ENCODE measurements around the gene JAM3.

Gene JAM3

DNA sequence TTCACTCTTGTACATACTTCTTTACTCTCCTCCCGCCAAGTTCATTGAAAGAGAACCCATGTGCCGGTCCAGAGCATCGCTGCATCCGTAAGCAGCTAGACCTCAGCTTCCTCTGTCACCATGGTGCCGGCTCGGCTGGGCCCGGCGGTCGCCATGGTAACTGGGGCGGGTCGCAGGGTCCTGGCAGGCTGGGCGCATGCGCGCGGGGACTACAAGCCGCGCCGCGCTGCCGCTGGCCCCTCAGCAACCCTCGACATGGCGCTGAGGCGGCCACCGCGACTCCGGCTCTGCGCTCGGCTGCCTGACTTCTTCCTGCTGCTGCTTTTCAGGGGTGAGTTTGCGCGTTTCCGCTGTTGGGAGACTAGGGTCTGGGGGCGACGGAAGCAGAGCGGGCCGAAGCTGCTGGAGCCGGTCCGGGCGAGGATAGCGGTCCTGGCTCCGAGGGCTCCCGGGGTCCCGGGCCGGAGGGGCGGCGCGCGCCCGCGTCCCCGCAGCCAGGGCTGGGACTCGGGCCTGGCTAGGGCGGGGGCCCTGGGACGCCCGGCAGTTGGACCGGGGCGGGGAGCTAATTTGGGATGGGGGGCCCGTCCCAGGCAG, at the start of gene JAM3:
TSS of gene JAM3 (plus strand) at position 244 of the 597 bp plus-strand sequence. CDS start at position 256, 12 bp downstream.
- peak; percentile 79 for DNase-seq (ENCODE audit: low read depth, low spot score)

DNA sequence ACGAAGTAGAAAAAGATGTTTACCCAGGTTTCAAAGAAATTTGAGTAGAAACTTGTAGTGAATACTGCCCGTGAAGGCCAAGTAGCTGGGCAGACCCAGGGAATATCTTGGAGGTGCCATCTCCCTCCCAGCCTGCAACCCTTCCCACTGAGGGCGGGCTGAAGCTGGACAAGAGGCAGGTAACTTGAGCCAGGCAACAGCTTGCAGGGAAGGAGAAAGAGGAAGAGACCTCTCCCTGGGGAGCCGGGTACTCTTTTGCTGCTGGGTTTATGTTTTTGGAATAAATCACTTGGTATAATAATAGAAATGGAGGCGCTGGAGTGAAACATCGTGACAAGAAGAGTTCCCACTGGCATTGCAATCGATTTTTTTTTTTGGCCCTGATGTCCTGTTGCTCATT, 49.4 kb upstream of the JAM3 start:
- no peak for DNase-seq (ENCODE audit: low read depth, low spot score)

DNA sequence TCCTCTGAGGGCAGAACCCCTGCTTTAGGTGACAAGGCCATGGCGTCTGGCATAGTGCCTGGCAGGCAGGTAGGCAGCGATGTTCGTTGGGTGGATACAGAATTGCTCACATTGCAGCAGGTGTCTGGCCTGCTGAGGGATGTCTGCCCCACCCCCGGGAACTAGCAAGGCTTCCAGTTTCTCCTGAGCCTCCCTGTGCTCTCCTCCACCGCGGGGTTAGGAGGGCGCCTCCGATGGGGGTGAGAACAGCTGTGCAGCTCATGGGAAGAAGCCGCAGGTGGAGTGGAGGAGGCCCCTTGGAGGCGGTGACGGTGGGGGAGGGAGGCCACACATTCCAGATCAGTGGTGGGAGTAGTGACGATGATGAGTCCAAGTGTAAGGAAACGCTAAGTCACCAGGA, 48.3 kb upstream of the JAM3 start:
- no peak for DNase-seq (ENCODE audit: low read depth, low spot score)

DNA sequence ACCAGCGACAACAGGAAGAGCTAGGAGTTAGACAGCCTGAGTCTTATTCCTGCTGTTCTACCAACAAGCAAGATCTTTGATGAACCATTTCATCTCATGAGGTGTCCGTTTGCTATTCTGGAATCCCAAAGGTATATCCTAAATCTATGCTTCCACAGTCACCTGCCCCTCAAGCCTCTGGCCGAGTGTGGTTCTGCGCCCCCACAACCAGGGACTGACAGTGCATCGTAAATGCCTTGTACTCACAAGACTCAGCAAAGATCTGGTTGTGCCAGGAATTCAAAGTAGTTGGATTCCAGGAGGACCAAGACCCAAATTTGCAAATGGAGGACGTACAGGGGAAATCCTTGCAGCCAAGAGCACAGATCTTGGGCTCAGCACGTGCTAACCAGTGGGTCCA, 47.5 kb upstream of the JAM3 start:
- DNase-seq (ENCODE audit: low read depth, low spot score): no peak

DNA sequence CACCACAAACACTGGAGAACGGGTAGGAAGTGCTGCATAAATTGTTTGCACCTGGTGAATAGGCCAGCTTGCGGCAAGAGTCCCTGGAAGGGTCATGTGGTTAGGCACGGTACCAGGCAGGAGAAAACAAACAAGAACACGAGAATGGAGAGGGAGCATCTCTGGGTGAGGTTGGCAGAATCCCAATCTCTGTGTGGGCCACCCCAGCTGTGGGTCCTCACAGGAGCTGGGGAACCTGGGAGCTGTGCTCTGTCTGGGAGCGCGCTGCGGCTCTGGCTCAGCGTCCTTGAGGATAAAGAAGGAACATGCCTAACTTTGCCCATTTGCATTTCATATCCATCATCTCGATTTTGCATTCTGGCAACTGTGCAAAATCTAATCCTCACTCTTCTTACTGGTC, 46.1 kb upstream of the JAM3 start:
- no peak for DNase-seq (ENCODE audit: low read depth, low spot score)

DNA sequence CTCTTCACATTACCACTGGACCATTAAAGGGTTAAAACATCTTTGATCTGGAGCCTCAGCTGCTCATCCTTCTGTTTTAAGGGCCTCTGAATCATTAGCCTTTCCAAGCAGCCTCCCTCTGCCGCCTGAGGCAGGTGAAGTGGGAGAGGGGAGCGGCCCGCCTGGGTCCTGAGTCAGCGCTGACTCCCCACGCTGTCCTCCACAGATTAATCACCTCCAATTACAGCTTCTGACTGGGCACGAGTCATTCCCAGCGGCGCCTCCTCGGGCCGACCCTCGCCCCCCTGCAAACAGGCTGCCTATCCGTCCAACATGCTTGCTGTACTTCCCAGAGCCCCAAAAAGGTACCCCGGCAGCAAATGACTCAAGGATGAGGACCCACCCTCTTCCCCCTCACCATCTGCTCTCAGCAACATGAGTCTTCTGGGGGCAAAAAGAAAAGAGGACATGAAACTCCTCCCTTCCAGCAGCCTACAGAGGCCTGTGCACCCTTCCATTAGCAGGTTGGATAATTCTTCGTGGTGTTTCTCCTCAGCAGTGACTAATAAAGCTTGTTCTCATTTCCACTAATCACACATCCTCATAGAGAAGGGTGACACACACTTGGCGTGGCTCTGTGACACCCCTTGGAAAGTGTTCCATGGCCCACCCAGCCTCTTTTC, 44.3 kb upstream of the JAM3 start:
- no peak for DNase-seq (ENCODE audit: low read depth, low spot score)

DNA sequence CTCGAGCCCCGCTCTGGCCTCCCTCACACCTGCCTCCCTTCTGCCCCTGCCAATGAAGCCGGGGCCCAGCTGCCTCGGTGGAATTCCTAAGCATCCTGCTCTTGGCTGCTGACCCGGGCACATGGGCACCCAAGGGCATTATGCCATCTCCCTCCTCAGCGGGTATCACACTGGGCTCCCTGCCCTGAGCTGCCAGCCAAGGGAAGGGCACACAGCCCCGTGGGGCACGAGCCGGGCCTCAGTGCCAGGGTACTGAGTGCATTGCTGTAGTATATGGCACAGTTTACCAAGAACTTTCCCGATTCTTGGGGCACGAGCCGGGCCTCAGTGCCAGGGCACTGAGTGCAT, 43.8 kb upstream of the JAM3 start:
- DNase-seq (ENCODE audit: low read depth, low spot score): no peak

DNA sequence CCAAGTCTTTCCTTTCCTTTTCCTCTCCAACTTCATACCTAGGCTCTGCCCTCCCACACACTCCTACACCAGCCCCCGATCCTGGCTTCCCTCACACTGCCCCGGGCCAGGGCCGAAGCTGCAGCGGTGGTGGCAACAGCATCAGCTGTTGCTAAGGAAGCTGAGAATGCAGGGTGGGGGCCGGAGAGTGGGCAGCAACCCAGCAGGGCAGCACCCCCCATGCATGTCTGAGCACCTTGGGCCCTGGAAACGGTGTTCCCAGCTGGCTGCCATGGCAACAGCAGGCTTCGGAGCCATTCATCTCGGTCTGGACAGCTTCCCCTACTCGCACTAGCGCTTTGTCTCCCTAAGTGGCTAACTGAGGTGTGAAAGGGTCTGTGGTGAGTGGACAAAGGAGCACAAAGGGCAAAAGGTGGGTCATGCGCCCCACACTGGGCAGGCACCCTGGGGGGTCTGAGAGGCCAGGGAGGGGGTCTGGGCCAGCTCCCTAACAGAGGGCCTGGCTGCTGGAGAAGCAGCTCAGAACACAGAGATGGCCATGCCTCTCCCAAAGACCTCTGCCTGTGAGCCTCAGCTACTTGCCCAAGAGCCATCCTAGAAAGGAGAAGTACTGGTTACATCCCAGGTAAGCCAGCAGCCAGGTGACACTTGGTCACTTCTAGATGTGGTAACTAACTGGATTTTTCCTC, 42.1 kb upstream of the JAM3 start:
- no peak for DNase-seq (ENCODE audit: low read depth, low spot score)

DNA sequence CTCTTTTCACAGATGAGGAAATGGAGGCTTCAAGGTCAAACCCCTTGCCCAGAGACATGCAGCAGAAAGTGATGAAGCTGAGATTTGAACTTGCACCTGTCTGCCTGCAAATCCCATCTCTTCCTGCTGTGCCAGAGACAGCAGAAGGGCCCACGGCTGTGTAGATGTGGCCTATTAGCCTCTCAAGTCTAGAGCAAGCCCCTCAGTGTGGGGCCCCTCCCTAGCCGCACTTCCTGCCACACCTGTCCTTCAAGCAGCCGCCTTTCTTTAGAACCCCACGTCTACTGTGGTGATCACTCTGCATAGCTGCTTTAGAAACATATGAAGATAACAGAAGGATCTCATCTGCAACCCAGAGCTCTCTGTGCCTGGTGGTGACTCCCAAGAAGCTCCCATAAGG, 41.2 kb upstream of the JAM3 start:
- DNase-seq (ENCODE audit: low read depth, low spot score): no peak

DNA sequence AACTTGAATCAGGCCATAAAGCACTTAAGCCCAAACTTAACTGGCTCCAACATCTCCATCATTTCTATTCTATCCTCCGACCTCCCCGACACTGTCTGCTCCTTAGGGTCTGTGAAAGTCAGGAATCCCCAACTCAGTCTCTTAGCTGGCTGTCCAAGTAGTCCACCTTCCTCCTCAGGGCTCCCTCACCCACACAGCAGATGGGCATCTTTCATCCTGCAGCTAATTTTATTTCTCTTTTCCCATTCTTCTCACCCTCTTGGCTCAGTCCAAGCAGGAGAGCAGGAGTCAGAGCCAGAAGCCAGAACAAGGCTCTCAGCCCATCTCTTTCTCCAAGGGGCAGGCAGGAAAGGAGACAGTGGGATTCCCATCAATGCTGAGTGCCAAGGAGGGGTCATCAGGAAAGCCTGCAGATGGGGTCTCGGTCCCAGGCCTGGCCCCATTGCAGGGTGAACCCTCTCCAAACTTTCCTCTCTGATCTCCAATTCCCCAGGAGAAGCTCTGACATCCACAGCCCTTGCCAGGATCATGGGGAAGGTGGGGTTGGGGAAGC, 40.4 kb upstream of the JAM3 start:
- DNase-seq (ENCODE audit: low read depth, low spot score): no peak

DNA sequence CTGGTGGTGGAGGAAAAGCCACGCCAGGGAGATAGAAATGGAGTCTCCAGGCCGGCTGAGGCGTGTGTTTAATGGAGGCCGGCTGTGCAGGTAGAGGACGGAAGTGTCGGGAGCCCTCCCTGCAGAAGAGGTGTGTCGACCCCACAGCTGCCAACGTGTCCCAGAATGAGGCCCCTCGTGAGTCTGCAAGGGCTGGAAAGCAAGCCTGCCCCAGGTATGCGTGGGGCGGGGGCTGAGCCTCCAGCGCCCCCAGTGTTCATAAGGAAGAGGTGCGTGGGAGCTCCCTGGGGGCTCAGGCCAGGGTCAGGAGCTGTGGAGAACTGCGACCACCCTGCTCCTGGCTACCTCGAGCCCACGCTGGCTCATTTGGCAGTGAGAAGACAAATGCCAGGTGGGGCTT, 38.0 kb upstream of the JAM3 start:
- DNase-seq (ENCODE audit: low read depth, low spot score): no peak

DNA sequence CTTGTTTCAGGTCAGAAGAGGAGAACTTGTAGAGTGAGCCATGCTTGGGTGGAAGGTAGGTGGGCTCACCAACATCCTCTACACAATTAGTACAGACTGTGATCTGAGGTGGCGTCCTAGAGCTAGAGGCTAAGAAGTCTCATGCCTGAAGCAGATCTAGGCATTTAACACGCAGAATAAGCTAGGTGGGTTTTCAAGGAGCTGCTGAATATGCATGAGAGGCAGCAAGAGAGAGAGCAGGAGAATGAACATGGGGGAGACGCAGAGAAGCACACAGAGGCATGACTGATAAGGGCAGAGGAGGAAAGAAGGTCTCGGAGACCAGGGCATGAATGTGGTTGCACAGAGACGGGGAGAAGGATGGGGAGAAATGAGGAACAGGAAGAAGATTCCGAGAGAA, 36.8 kb upstream of the JAM3 start:
- DNase-seq (ENCODE audit: low read depth, low spot score): no peak

DNA sequence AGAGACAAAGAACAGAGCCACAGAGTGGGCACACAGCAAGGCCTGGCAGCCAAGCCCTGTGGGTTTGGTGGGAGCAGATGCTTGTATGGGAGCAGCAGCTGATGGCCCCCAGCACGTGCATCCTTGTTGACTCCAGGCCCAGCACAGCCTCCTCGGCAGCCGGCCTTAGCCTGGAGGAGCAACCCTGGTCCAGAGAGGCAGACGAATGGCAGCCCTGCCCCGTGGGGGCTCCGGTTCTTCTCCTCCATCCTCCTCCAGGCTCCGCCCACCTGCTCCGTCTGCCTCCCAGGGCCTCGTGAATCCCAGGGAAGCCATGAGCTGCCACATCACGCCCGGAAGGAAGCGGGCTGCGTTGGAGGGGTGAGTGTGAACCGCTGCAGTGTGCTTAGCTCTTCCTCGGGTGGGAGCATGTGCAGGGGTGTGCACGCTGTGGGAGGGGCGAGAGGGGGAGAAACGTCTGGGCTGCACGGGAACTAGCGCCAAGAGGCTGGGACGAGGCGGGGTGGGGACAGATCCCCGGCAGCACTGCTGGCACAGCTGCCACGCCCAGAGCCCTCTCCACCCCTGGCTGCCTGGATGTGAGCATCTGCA, 36.3 kb upstream of the JAM3 start:
- DNase-seq (ENCODE audit: low read depth, low spot score): no peak

DNA sequence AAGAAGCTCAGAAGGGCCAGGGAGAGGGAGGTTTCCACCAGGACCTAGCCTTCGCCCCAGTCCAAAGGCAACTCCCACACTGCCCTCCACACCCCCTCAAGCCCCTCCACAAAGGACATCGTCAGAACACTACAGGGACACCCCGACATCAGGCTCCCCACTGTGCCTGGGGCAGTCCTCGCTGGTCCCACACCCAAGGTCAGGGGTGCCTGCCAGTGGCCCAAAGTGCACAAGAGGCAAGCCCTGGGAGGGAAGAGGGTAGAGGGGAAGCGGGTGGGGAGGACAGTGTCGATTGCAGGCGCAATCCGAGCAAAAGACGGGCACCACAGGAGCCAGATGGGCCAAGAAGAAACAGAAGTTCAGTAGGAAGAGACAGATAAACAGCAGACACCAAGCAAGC, 35.6 kb upstream of the JAM3 start:
- DNase-seq (ENCODE audit: low read depth, low spot score): no peak

DNA sequence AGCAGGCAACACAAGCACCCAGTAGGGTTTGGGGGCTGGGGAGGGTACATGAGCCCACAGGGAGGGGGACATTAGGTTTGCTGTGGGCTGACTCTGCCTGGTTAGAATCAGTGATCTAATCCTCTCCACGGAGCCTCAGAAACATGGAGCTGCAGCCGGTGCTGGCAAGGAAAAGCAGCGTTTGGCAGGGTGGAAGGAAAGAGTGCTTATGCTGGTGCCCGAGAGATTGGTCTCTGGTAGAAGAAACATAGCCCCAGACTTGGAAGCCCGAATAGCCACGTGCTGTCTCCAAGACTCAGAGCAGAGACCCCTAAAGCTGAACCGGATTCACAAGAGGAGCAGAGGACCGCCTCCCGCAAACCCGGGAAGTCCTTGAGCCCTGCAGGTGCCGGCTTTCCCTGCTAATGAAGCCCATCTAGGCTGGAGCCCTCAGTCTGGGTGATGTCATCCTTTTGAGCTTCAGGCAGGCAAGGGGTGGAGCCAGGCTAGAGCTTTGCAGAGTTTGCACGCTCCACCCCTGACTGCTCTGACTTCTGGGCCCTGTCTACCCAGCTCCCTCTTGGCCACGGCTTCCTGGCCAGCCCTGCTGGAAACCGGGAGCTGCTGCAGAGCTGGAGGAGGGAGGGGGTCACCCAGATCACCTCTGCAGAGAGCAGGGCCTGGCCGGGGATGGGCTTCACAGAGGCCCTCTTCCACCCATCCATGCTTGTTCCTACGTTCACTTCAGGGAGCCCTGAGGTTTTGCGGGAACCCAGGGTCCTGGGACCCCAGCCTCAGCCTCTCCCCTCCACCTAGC, 35.0 kb upstream of the JAM3 start:
- peak; percentile 88 for DNase-seq (ENCODE audit: low read depth, low spot score)

DNA sequence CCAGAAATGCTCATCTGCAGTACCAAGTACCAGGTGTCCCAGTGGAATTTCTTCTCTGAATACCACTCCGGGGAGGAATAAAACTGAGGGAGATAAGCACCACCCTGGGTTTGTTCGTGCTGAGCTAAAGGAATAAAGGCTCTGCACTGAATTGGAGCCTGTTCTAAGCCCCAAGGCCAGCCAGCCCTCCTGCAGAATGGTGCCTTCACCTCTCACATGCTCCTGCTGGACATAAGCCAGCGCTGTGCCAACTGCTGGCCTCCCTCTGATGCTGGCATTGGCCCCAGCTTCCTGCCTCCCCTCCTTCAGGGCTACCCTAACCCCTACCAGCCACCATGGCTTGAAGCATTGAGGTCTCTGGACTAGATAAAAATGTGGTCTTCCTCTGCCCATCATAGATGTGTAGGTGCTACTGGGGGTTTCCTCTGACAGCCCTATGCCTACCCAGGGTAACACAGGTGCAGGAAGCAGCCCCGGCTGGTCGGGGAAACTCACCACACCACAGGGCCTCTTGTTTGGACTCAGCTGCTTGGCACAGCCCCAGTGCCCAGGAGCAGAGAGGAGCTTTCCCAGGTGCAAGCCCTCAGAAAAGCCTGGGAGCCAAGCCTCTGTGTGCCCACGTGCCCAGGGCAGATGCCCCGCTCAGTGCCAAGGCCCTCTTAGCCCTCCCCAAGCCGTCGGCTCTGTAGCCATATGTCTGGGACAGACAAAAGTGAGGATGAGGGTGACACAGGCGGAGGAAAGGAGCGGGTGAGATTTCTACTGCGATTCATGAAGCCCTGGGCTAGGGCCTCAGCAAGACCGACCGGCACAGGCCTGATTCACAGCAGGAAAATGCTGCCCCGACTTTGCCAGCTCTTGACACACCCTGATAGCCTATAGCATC, 34.1 kb upstream of the JAM3 start:
- DNase-seq (ENCODE audit: low read depth, low spot score): no peak

DNA sequence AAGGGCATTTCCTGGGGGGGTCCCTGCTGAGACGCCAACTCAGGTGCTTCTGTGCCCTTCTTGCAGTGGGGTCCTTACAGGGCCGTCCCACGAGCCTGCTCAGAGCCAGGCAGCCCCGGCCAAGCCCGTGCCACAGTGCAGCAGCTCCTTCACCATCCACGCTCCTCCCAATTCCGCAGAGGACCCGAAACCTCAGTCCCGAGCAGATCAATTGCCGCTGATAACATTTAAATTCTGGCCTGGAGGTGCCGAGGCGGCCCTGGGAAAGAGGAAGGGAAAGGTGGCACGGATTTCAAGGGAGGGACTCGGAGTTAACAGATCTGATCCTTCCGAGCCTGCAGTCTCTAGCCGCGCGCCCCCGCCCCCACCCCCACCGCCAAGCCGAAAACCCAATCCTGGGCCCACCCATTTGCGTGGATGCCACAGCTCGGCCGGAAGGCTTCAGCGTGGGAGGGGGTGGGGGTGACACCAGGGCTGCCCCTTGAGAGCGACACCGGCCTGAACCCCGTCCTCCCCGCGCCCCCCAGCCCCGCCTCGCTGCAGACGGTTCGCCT, 32.3 kb upstream of the JAM3 start:
- DNase-seq (ENCODE audit: low read depth, low spot score): no peak

DNA sequence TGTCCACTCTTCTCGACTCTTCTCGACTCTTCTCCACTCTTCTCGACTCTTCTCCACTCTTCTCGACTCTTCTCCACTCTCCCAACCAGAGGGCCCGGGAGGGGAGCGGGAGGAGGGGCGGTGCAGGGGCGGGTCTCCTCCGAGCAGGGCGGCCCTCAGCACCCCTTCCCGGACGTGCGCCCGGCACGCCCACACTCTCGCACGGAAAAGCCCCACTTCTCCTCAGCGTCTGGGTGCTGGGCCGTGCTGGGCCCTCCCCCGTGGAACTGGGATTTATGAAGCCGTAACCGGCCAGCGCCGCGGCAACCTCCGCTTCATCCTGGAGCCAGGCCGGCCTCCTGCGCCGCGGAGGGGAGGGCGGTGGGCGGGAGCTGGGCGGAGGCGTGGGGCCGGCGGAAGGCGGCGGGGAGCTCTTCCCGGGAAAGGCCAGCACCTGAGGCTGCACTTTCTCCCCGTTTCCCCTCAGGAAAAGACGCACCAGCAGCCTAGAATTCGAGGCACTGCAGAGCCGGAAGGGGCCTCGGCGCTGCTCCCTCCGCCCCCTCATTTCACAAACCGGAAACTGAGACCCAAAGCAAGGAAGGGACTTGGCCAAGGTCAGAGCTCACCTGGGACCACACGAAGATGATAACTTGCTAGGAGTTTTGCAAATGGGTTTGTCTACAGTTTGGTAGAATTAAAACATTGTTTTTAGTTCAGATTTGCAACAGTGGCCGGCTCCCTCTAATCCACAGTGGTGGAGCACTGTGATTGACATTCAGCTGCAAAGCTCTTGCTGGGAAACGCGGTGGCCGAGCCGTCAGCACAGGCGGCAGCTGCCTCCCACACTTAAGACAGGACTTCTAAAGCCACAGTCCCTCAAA, 31.6 kb upstream of the JAM3 start:
- no peak for DNase-seq (ENCODE audit: low read depth, low spot score)

DNA sequence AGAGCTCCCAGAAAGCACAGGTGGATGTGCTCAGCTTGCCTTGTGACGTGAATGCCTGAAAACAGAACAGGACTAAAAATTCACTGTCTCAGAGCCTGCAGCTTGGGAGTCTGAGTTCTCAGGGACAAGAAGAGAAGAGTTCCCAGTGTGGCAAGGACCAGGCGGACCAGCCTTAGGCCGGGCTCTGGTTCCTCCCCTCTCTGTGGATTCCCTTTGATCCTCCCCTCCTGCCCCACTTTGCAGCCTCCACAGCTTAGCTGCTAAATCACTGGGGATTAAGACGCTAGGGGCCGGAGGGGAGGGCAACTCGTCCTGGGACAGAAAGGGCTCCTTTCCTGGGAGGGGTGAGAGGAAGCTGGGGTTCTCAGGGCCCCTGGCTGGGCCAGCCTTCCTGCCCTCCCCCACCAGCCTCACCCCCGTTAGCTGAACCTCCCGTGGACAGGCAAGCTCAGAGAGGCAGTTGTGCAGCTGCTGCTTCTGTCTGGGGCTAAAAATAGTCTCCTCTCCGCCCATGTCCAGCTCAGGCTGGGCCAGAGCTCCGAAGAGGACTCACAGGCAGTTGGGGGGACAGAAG, 29.9 kb upstream of the JAM3 start:
- no peak for DNase-seq (ENCODE audit: low read depth, low spot score)
